ENCODE results near the gene ACOX1.

DNA sequence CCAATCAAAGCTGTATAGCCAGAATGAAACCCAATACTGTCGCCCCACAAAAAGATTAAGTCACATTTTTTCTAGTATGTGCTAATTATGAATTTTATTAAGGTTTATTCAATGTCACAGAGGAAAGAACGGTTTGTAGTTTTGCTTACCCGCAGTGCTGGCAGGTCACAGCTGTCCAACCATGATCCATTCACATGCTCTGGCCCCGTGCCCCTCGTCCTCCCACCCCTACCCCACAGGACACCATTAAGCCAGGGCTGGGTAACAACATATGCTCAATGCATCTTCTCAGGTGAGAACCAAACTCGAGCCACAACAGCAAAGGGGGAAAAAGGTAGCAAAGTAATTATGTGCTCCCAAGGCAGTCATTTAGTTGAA is 37.5 kb downstream of the ACOX1 start:
- TF ChIP-seq, protein P1, sequence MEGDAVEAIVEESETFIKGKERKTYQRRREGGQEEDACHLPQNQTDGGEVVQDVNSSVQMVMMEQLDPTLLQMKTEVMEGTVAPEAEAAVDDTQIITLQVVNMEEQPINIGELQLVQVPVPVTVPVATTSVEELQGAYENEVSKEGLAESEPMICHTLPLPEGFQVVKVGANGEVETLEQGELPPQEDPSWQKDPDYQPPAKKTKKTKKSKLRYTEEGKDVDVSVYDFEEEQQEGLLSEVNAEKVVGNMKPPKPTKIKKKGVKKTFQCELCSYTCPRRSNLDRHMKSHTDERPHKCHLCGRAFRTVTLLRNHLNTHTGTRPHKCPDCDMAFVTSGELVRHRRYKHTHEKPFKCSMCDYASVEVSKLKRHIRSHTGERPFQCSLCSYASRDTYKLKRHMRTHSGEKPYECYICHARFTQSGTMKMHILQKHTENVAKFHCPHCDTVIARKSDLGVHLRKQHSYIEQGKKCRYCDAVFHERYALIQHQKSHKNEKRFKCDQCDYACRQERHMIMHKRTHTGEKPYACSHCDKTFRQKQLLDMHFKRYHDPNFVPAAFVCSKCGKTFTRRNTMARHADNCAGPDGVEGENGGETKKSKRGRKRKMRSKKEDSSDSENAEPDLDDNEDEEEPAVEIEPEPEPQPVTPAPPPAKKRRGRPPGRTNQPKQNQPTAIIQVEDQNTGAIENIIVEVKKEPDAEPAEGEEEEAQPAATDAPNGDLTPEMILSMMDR (IDR thresholded peaks at IDR 0.05): no peak
- TF ChIP-seq POLR2AphosphoS5 (IDR thresholded peaks at IDR 0.05): no peak

Measured in stomach (tissue), 4 donors.